GM12878 (cell line): ENCODE results near the gene CCDC51. TPM values are rescaled to one million over a fixed set of nuclear protein-coding genes. Genes with fewer than 3 reads are reported as not detected.

ENCODE experiments used
- ATAC-seq: fragments of 200-7000 bp; cut with Tn5 transposase; 3 replicates; pipeline ENCODE4 v1.9.1; 2020; ENCODE audit warnings: mild to moderate bottlenecking, moderate library complexity
- BruUV-seq: library from RNA; stranded (reverse); fragments of 400-500 nt; replicated peaks from 2 replicates; lab custom pipeline; 2021; lab: Mats Ljungman, UMichigan
- CTCF ChIA-PET: fragments of 300-600 bp; sonication (Branson Sonifier 250); formaldehyde crosslinking; extraction: SDS; loops from one replicate; lab custom pipeline; 2021; ENCODE audit warnings: inconsistent platforms; lab: Yijun Ruan, JAX
- POLR2A ChIA-PET: fragments of 350-600 bp; formaldehyde crosslinking; extraction: SDS; loops from one replicate; lab custom pipeline; 2021; ENCODE audit warnings: inconsistent platforms; lab: Charles Lee
- RAD21 ChIA-PET: fragments of 300-600 bp; sonication (Branson Sonifier 250); formaldehyde crosslinking; loops from one replicate; lab custom pipeline; 2023; ENCODE audit warnings: antibody characterized with exemption; ENCODE audit not compliant: unreplicated experiment; lab: Charles Lee
- SMC1A ChIA-PET: fragments of 300-600 bp; sonication (Branson Sonifier 250); formaldehyde crosslinking; loops from one replicate; lab custom pipeline; 2023; ENCODE audit not compliant: unreplicated experiment, uncharacterized antibody; lab: Charles Lee
- DNase-seq: peaks from one replicate; pipeline ENCODE4 v3.0.0-alpha.2; 2011; ENCODE audit warnings: low read depth, low spot score
- FAIRE-seq: peaks from 3 replicates; lab custom pipeline; 2011; peaks lifted over from hg19 to GRCh38; lab: Jason Lieb, UNC
- H2AFZ ChIP-seq: 2 replicates; pipeline ENCODE4 v1.6.0; 2011; ENCODE audit warnings: low read depth, low read length, control low read depth; ENCODE audit not compliant: control insufficient read depth
- H3K27ac ChIP-seq: 2 replicates; pipeline ENCODE4 v1.5.1; 2011; ENCODE audit warnings: control low read depth; ENCODE audit not compliant: control insufficient read depth, insufficient read depth
- H3K27me3 ChIP-seq, 2 experiments: replicated peaks in 1 of 2; 2 replicates each; pipeline versions ENCODE4 v1.6.0 to v1.6.1; 2011; ENCODE audit warnings: low read length in 1 of 2; ENCODE audit not compliant: control insufficient read depth in 2 of 2, insufficient read depth in 2 of 2
- H3K36me3 ChIP-seq, 2 experiments: 2 replicates each; pipeline ENCODE4 v1.5.1; 2011; ENCODE audit warnings: low read length in 1 of 2; ENCODE audit not compliant: control insufficient read depth in 2 of 2, insufficient read depth in 2 of 2
- H3K4me1 ChIP-seq: 2 replicates; pipeline ENCODE4 v1.6.1; 2011; ENCODE audit warnings: mild to moderate bottlenecking, low read length, moderate library complexity, mixed read lengths; ENCODE audit not compliant: control insufficient read depth, insufficient read depth
- H3K4me2 ChIP-seq: 2 replicates; pipeline ENCODE4 v1.6.0; 2011; ENCODE audit warnings: control low read depth; ENCODE audit not compliant: control insufficient read depth, insufficient read depth
- H3K4me3 ChIP-seq: fragments of 200-600 bp; sonication (generic); 2 replicates; pipeline ENCODE4 v1.5.1; 2016
- H3K79me2 ChIP-seq: 2 replicates; pipeline ENCODE4 v1.6.0; 2011; ENCODE audit warnings: low read length; ENCODE audit not compliant: control insufficient read depth, insufficient read depth
- H3K9ac ChIP-seq: 2 replicates; pipeline ENCODE4 v1.8.0; 2011; ENCODE audit warnings: low read length, control low read depth, mixed read lengths; ENCODE audit not compliant: control insufficient read depth, insufficient read depth
- H3K9me3 ChIP-seq: replicated peaks from 3 replicates; pipeline ENCODE4 v1.5.1; 2011; ENCODE audit warnings: mild to moderate bottlenecking, low read length; ENCODE audit not compliant: control insufficient read depth, insufficient read depth
- H4K20me1 ChIP-seq: 2 replicates; pipeline ENCODE4 v1.6.0; 2011; ENCODE audit not compliant: control insufficient read depth, insufficient read depth
- ASH2L ChIP-seq: fragments of 300-600, 200-600 bp; sonication (generic); IDR thresholded peaks from 2 replicates; pipeline ENCODE4 v1.6.1; 2017; ENCODE audit warnings: low read depth, mild to moderate bottlenecking, borderline replicate concordance
- BMI1 ChIP-seq: fragments of 450-650 bp; IDR thresholded peaks from 2 replicates; pipeline ENCODE4 v1.6.1; 2016; ENCODE audit warnings: mild to moderate bottlenecking, moderate library complexity, borderline replicate concordance
- BRCA1 ChIP-seq: IDR thresholded peaks from 2 replicates; pipeline ENCODE4 v1.6.1; 2011; ENCODE audit warnings: low read depth, low read length, improper control_type of control experiment
- ESRRA ChIP-seq: IDR thresholded peaks from 2 replicates; pipeline ENCODE4 v1.6.1; 2012; ENCODE audit warnings: mild to moderate bottlenecking, low read length, improper control_type of control experiment
- KAT2A ChIP-seq: conservative IDR thresholded peaks from 2 replicates; pipeline ENCODE4 v1.6.1; 2011; ENCODE audit warnings: low read depth, low read length; ENCODE audit not compliant: control insufficient read depth
- MTA2 ChIP-seq: fragments of 450-650 bp; IDR thresholded peaks from 2 replicates; pipeline ENCODE4 v1.6.1; 2016; ENCODE audit warnings: low read depth, mild to moderate bottlenecking, moderate library complexity
- POLR2A ChIP-seq: IDR thresholded peaks from 2 replicates; pipeline ENCODE4 v1.6.1; 2011; ENCODE audit warnings: low read depth, mild to moderate bottlenecking, low read length
- RAD51 ChIP-seq: fragments of 450-650 bp; IDR thresholded peaks from 2 replicates; pipeline ENCODE4 v1.6.1; 2016; ENCODE audit warnings: moderate library complexity, mild to moderate bottlenecking, inconsistent platforms
- SP1 ChIP-seq: IDR thresholded peaks from one replicate; pipeline ENCODE4 v1.6.1; 2011; ENCODE audit warnings: low read depth, low read length
- SUZ12 ChIP-seq: fragments of 200-600 bp; sonication (generic); IDR thresholded peaks from one replicate; pipeline ENCODE4 v1.6.1; 2018; ENCODE audit warnings: antibody characterized with exemption, mild to moderate bottlenecking; ENCODE audit not compliant: unreplicated experiment
- TARDBP ChIP-seq: IDR thresholded peaks from 2 replicates; pipeline ENCODE4 v1.6.1; 2016; ENCODE audit warnings: borderline replicate concordance
- ZSCAN29 ChIP-seq: fragments of 450-650 bp; IDR thresholded peaks from 2 replicates; pipeline ENCODE4 v1.6.1; 2017; ENCODE audit warnings: mild to moderate bottlenecking, moderate library complexity
- whole genome bisulfite sequencing: methylation state at CpG from one replicate; pipeline ENCODE4 v1.1.6; 2016; ENCODE audit warnings: low lambda C conversion rate; ENCODE audit not compliant: insufficient replicate concordance, insufficient coverage; ENCODE audit errors: missing lambda C conversion rate; 5-methylcytosine and 5-hydroxymethylcytosine counted together
- in situ Hi-C: fragments of 300-500 bp; cut with MboI; formaldehyde crosslinking; loops from 9 replicates; pipeline ENCODE4 v1.14.3; 2018; ENCODE audit warnings: mixed read lengths
- intact Hi-C: fragments of 100-400 bp; cut with micrococcal nuclease; formaldehyde crosslinking; loops from one replicate; pipeline ENCODE4 v1.14.2; 2022; ENCODE audit not compliant: unreplicated experiment
- polyA plus RNA-seq, 11 experiments: library from polyadenylated mRNA; depleted of rRNA in 4 of 11; unstranded in 6 of 11; stranded (reverse) in 5 of 11; fragments of >200 nt; fragmentation: Nextera tagmentation in 4 of 11; fragmentation: Illumina TruSeq in 1 of 11; extraction: Ambion mirVana in 4 of 11; extraction: Trizol in 1 of 11; gene quantifications; 1 replicate in 1 of 11; 2 replicates in 10 of 11; pipeline versions ENCODE4 v1.2.1 to v1.2.3, GENCODE V29; 2011 to 2016; ENCODE audit warnings: inconsistent platforms in 2 of 11, missing spikeins in 2 of 11, low read depth in 1 of 11
- total RNA-seq, 4 experiments: library from RNA; depleted of rRNA in 3 of 4; stranded (reverse); fragments of >200 nt in 3 of 4; fragmentation: Illumina TruSeq in 1 of 4; extraction: Trizol in 1 of 4; gene quantifications; 2 replicates each; pipeline versions ENCODE4 v1.2.1 to v1.2.3, GENCODE V29; 2013 to 2021
- TF ChIP-seq, protein P1 (sequence below): IDR thresholded peaks from 2 replicates; pipeline ENCODE4 v1.6.1; 2012; ENCODE audit warnings: low read depth, low read length, improper control_type of control experiment
- TF ChIP-seq, protein P2 (sequence below): fragments of 150-350 bp; IDR thresholded peaks from 2 replicates; pipeline ENCODE4 v1.6.1; 2016; ENCODE audit warnings: low read depth, low read length

CCDC51 gene
- total and polyA plus RNA-seq, 10 of the 15 experiments (the other 5 are each of a cell fraction or from before 2014, with no cell fraction given), result 10.6 to 54.9 (median 28.5) TPM

DNA sequence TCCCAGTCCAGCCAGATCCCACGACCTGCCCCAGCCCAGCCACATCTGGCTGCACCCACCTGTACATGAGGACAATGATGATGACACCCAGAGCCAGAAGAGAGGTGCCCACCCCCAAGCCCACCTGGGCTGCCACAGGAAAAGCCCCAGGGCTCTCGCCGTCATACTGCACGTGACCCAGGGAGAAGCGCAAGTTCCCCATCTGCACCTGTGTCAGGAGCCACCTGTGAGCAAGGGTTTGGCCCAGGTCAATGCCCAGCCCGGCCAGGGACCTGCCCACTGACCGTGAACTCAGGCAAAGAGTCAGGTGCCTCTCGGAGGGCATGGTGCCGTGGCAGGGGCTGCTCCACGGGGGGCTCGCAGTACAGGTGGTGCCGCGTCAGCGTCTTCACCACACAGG is 26.3 kb downstream of the CCDC51 start:
- no peak overlapping the region for H3K27ac ChIP-seq
- 44% methylated on average over 14 of the region's 14 CpGs for WGBS
- no peak for ATAC-seq
- no peak for FAIRE-seq
- in situ Hi-C loops (no loop called here), intact Hi-C loops (no loop called here)
- ChIA-PET SMC1A (interaction anchor here (0.9 to 1.7 kb wide), 2 partner anchors 13 to 22 kb away, joined by 3 to 5 read pairs; no protein-coding TSS in a partner anchor), POLR2A (interaction anchor here (0.6 kb wide), 1 partner anchor 12 kb away, joined by 6 read pairs; no protein-coding TSS in a partner anchor), CTCF (interaction anchor here (0.9 to 22.0 kb wide), 5 partner anchors 11 to 136 kb away, joined by 3 to 757 read pairs (median 3); partner anchors contain the start of genes CCDC51 and TMA7), RAD21 (interaction anchor here (1.4 to 3.8 kb wide), 2 partner anchors 13 to 22 kb away, joined by 4 to 15 read pairs; no protein-coding TSS in a partner anchor)
- no peak overlapping the region for H3K4me3 ChIP-seq
- H3K27me3 ChIP-seq, result no peaks in the 10 kb centered on the region
- no peaks in the 10 kb centered on the region for H3K4me1 ChIP-seq
- H3K79me2 ChIP-seq, result no peaks in the 10 kb centered on the region
- BruUV-seq, result no TSS peak
- H4K20me1 ChIP-seq, result no peaks in the 10 kb centered on the region
- H3K36me3 ChIP-seq, result no peaks in the 10 kb centered on the region
- H3K9ac ChIP-seq, result no peak overlapping the region
- no peak overlapping the region for H3K4me2 ChIP-seq
- DNase-seq, result no peak
- H2AFZ ChIP-seq, result no peak overlapping the region
- TF ChIP-seq, protein P1, sequence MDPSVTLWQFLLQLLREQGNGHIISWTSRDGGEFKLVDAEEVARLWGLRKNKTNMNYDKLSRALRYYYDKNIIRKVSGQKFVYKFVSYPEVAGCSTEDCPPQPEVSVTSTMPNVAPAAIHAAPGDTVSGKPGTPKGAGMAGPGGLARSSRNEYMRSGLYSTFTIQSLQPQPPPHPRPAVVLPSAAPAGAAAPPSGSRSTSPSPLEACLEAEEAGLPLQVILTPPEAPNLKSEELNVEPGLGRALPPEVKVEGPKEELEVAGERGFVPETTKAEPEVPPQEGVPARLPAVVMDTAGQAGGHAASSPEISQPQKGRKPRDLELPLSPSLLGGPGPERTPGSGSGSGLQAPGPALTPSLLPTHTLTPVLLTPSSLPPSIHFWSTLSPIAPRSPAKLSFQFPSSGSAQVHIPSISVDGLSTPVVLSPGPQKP, result no peak
- TF ChIP-seq TARDBP, result no peak
- TF ChIP-seq POLR2A, result 0 out of 2 replicates have a peak, but pooled peaks have one; percentile 8
- no peaks in the 10 kb centered on the region for H3K9me3 ChIP-seq

DNA sequence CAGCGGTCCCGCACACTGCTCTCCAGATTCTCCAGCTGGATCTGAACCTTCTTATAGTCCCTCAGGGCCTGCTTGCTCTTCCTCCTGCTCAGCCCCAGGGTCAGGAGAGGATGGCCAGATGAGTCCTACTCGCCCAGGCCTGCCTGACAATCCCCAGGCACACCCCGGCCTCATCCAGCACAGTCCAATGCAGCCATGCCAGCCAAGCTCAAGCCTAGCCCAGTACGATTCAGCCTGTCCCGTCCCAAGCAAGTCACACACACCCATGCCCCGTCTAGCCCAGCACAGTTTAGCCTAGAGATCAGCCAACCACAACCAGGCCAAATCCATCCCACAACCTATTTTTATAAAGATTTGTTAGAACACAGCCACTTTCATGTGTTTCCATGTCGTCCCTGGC is 26.8 kb downstream of the CCDC51 start:
- no peak overlapping the region for H3K27ac ChIP-seq
- CTCF ChIA-PET, result interaction anchor here (2.7 to 22.0 kb wide), 2 partner anchors 12 to 23 kb away, joined by 8 to 757 read pairs; partner anchors contain the start of genes CCDC51 and TMA7
- no peaks in the 10 kb centered on the region for H3K27me3 ChIP-seq
- in situ Hi-C loops (no loop called here), intact Hi-C loops (no loop called here)
- no peaks in the 10 kb centered on the region for H3K9me3 ChIP-seq
- H3K4me2 ChIP-seq, result no peak overlapping the region
- H3K36me3 ChIP-seq, result no peaks in the 10 kb centered on the region
- SMC1A ChIA-PET, result interaction anchor here (0.9 kb wide), 1 partner anchor 23 kb away, joined by 3 read pairs; no protein-coding TSS in a partner anchor
- H3K79me2 ChIP-seq, result no peaks in the 10 kb centered on the region
- ATAC-seq (no peak), DNase-seq (no peak), FAIRE-seq (no peak)
- POLR2A ChIA-PET, result no interaction called here
- H4K20me1 ChIP-seq, result no peaks in the 10 kb centered on the region
- RAD21 ChIA-PET, result interaction anchor here (1.4 kb wide), 1 partner anchor 12 kb away, joined by 4 read pairs; no protein-coding TSS in a partner anchor
- no peak overlapping the region for H3K4me3 ChIP-seq
- WGBS, result 34% methylated on average over 8 of the region's 8 CpGs
- no TSS peak for BruUV-seq
- H3K4me1 ChIP-seq, result no peaks in the 10 kb centered on the region
- no peak overlapping the region for H3K9ac ChIP-seq
- H2AFZ ChIP-seq, result no peak overlapping the region
- no peak for TF ChIP-seq ASH2L
- no peak for TF ChIP-seq KAT2A
- TF ChIP-seq MTA2, result no peak
- TF ChIP-seq ESRRA, result no peak
- TF ChIP-seq SUZ12, result no peak
- no peak for TF ChIP-seq BMI1
- TF ChIP-seq ZSCAN29, result no peak
- TF ChIP-seq SP1, result no peak
- no peak for TF ChIP-seq BRCA1
- TF ChIP-seq, protein P2, sequence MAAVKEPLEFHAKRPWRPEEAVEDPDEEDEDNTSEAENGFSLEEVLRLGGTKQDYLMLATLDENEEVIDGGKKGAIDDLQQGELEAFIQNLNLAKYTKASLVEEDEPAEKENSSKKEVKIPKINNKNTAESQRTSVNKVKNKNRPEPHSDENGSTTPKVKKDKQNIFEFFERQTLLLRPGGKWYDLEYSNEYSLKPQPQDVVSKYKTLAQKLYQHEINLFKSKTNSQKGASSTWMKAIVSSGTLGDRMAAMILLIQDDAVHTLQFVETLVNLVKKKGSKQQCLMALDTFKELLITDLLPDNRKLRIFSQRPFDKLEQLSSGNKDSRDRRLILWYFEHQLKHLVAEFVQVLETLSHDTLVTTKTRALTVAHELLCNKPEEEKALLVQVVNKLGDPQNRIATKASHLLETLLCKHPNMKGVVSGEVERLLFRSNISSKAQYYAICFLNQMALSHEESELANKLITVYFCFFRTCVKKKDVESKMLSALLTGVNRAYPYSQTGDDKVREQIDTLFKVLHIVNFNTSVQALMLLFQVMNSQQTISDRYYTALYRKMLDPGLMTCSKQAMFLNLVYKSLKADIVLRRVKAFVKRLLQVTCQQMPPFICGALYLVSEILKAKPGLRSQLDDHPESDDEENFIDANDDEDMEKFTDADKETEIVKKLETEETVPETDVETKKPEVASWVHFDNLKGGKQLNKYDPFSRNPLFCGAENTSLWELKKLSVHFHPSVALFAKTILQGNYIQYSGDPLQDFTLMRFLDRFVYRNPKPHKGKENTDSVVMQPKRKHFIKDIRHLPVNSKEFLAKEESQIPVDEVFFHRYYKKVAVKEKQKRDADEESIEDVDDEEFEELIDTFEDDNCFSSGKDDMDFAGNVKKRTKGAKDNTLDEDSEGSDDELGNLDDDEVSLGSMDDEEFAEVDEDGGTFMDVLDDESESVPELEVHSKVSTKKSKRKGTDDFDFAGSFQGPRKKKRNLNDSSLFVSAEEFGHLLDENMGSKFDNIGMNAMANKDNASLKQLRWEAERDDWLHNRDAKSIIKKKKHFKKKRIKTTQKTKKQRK, result no peak
- no peak for TF ChIP-seq RAD51
